Astrocyte of the spinal cord (primary cell): Measurements from ENCODE around the gene SESN1.

ENCODE experiments used
- DNase-seq: peaks from one replicate; pipeline ENCODE4 v3.0.0; 2011; ENCODE audit warnings: low read depth, low spot score
- H3K4me3 ChIP-seq: 2 replicates; pipeline ENCODE4 v1.5.1; 2011; ENCODE audit warnings: low read depth, mild to moderate bottlenecking, low read length, moderate library complexity
- CTCF ChIP-seq: IDR thresholded peaks from 2 replicates; pipeline ENCODE4 v1.5.1; 2012; ENCODE audit warnings: low read depth, mild to moderate bottlenecking, low read length, inconsistent platforms
- in situ Hi-C: cut with HindIII; loops from 2 replicates; pipeline ENCODE4 v1.10.0; 2017; ENCODE audit warnings: low sequenced_read_pairs

The SESN1 gene

DNA sequence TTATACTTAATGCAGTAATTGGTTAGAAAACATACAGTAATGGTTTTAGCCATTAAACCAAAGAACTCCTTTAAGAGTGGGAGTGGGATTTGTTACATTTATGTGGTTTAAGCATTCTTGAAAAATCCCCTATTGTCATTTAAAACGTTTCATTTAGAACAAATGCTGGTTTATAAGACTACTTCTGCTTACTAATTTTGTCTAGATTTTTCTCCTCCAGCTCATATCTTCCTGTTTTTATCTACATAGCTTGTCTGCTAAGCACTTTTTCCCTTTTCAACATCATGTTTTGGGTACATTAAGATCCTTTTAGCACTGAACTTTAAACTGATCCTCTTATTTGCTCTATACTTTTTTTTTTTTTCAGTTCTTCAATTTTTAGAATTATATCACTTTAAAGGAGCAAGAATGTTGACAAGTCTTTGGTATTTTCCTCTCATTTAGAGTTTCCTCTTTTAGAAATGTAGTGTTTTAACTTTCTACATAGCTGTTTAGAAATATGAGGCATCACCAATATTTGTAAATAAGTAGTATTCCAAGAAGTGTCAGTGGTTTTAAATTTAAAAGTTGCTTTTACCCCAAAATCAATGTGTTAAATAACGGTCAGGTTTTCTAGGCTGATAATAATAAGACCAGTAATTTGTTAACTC, 80.9 kb downstream of the SESN1 start:
- no peak overlapping the region for H3K4me3 ChIP-seq
- in situ Hi-C loops: no loop called here
- no peak for DNase-seq
- TF ChIP-seq CTCF: no peak

DNA sequence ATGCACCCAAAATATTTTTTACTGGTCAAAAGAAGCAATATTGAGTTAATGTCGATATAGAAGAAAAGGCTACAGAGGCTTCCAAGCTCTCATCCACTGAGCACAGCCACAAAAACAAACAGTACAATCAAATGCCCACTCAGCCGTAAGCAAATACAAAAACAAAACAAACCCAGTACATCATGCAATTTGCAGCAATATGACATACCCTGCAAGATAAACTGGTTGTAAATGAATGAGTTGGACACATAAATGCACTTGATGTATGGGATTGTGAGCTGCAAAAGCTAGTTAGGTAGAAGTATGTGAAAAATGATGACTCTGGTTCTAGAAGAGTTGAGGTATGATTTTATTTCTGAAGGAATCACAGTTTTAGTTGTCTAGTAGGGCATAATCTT, 83.9 kb downstream of the SESN1 start:
- no peak for TF ChIP-seq CTCF

DNA sequence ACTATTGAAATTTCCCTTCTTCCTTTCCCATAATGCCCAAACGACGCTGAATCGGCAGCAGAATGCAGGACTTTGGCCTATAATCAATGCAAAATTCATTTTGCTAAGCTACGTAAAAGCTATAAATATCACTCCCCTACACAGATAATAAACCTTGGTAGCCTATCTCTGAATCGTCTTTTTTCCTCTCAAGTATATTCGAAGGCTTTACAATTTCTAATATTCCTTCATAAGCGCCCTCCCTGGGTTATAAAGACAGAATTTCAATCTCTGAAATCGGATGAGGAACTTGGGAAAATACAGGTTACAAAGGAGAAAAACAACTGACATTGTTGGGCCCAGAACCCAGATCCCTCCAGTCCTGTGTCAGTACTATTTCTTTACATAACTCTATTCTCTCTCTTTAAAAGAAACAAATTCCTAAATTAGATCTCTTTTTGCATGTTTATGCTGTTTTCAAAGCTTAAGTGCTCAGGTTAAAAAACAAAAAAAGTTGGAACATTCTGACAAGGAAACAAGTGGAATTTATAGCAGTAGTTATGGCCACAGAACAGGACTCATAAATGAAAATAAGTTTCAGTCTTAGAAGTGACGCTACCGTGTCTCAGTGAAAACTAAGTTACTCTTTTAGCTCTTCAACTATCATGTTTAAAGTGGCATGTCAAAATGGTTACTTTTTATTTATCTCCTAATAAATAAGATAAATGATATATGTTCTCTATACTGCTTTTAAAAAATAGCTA, 84.5 kb downstream of the SESN1 start:
- H3K4me3 ChIP-seq: peak overlapping the region; percentile 74
- no peak for DNase-seq
- in situ Hi-C loops: no loop called here
- TF ChIP-seq CTCF: no peak

More for the DNA sequence above, 83.9 kb downstream of the SESN1 start:
- H3K4me3 ChIP-seq: no peak overlapping the region
- in situ Hi-C loops: no loop called here
- no peak for DNase-seq

GRCh38 chr6:109009236-109009961, 85.2 kb downstream of the SESN1 start:
- in situ Hi-C loops: no loop called here
- peak; percentile 91 for DNase-seq
- no peak for TF ChIP-seq CTCF
- H3K4me3 ChIP-seq: peak overlapping the region; percentile 88

GRCh38 chr6:109008537-109009235, 86.0 kb downstream of the SESN1 start:
- TF ChIP-seq CTCF: no peak
- DNase-seq: peak; percentile 62
- peak overlapping the region; percentile 88 for H3K4me3 ChIP-seq
- in situ Hi-C loops: no loop called here

- no peak for TF ChIP-seq CTCF
- in situ Hi-C loops: no loop called here
- DNase-seq: no peak
- peak overlapping the region; percentile 88 for H3K4me3 ChIP-seq
These were observed 86.6 kb downstream of the SESN1 start for GRCh38 chr6:109008054-109008453.
